Cardiac muscle cell (in vitro differentiated cells and primary cell): ENCODE data around the gene ATL1. TPM values are rescaled to one million over a fixed set of nuclear protein-coding genes. Genes with fewer than 3 reads are reported as not detected.

Source experiments
- DNase-seq, 2 donors: peaks; one replicate each; pipeline versions ENCODE4 v3.0.0 to v3.0.0-alpha.2; 2010 to 2017; ENCODE audit warnings: low read depth in 1 of 2, low spot score in 1 of 2
- H3K27ac ChIP-seq: fragments of 200-600 bp; sonication (generic); 2 replicates; pipeline ENCODE4 v1.5.1; 2016
- H3K27me3 ChIP-seq: fragments of 200-600 bp; sonication (generic); 2 replicates; pipeline ENCODE4 v1.6.0; 2016; ENCODE audit warnings: control low read depth
- H3K36me3 ChIP-seq: fragments of 200-600 bp; sonication (generic); 2 replicates; pipeline ENCODE4 v1.5.1; 2016; ENCODE audit warnings: control low read depth
- H3K4me1 ChIP-seq: fragments of 200-600 bp; sonication (generic); 2 replicates; pipeline ENCODE4 v1.8.1; 2017; ENCODE audit warnings: low read depth, mild to moderate bottlenecking, mixed run types
- H3K4me3 ChIP-seq: fragments of 200-600 bp; sonication (generic); 2 replicates; pipeline ENCODE4 v1.5.1; 2016; ENCODE audit warnings: mild to moderate bottlenecking
- H3K9me3 ChIP-seq: fragments of 200-600 bp; sonication (generic); 2 replicates; pipeline ENCODE4 v1.5.1; 2017; ENCODE audit warnings: low read depth, mild to moderate bottlenecking, control low read depth
- polyA plus RNA-seq: library from polyadenylated mRNA; unstranded; fragments of >200 nt; fragmentation: Nextera tagmentation; extraction: Ambion mirVana; gene quantifications from 2 replicates; pipeline ENCODE4 v1.2.1, GENCODE V29; 2016
- total RNA-seq: library from RNA; depleted of rRNA; stranded (reverse); fragments of >200 nt; gene quantifications from 2 replicates; pipeline ENCODE4 v1.2.3, GENCODE V29; 2016
- TF ChIP-seq, protein P1 (sequence below): IDR thresholded peaks from 2 replicates; pipeline ENCODE4 v1.5.1; 2012; ENCODE audit warnings: low read depth, mild to moderate bottlenecking, low read length

The ATL1 gene
- total and polyA plus RNA-seq, 2 experiments from 2014 or later, result 0.39 to 3.3 TPM

DNA sequence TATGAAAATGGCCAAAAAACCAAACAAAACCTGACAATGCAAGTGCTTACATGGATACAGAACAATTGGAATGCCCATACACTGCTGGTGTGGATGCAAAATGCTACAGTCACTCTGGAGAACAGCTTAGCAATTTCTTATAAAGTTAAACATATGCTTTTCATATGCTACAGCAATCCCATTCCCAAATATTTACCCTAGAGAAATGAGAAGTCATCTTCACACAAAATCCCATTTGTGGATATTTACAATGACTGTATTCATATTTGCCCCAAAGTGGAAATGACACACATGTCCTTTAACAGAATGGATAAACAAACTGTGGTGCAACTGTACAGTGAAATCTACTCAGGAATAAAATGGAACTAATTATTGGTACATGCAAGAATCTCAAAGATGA, 87.8 kb downstream of the ATL1 start:
- TF ChIP-seq, protein P1, sequence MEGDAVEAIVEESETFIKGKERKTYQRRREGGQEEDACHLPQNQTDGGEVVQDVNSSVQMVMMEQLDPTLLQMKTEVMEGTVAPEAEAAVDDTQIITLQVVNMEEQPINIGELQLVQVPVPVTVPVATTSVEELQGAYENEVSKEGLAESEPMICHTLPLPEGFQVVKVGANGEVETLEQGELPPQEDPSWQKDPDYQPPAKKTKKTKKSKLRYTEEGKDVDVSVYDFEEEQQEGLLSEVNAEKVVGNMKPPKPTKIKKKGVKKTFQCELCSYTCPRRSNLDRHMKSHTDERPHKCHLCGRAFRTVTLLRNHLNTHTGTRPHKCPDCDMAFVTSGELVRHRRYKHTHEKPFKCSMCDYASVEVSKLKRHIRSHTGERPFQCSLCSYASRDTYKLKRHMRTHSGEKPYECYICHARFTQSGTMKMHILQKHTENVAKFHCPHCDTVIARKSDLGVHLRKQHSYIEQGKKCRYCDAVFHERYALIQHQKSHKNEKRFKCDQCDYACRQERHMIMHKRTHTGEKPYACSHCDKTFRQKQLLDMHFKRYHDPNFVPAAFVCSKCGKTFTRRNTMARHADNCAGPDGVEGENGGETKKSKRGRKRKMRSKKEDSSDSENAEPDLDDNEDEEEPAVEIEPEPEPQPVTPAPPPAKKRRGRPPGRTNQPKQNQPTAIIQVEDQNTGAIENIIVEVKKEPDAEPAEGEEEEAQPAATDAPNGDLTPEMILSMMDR, result no peak
- Histone ChIP-seq H3K27me3 (no peaks in the 10 kb centered on the region), H3K4me1 (peaks cover 18% of the 10 kb centered on the region), H3K27ac (no peak overlapping the region), H3K4me3 (no peak overlapping the region), H3K9me3 (no peaks in the 10 kb centered on the region), H3K36me3 (peaks cover 5% of the 10 kb centered on the region)
- DNase-seq, result no peak

DNA sequence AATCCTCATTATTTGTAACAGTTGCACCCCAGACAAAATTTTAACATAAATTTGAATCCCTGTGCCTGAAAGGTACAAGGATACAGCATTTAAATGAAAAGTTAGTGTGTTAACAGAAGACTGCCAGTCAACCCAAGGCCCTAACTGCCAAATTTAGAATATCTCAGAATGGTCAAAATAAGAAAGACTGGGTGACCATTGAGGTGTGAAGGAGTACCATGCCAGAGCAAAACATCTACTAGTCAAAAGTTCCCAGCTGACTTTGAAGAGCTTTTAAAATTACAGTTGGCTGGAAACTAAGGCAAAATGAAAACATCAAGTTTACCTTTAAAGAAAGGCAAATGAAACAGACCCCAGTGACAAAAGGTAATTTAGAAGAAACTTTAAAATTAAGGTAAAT, 89.7 kb downstream of the ATL1 start:
- peaks cover 18% of the 10 kb centered on the region for H3K4me1 ChIP-seq
- no peak overlapping the region for H3K27ac ChIP-seq
- H3K36me3 ChIP-seq, result no peaks in the 10 kb centered on the region
- H3K9me3 ChIP-seq, result no peaks in the 10 kb centered on the region
- no peak overlapping the region for H3K4me3 ChIP-seq
- TF ChIP-seq, protein P1, result no peak
- DNase-seq, result no peak
- H3K27me3 ChIP-seq, result no peaks in the 10 kb centered on the region

DNA sequence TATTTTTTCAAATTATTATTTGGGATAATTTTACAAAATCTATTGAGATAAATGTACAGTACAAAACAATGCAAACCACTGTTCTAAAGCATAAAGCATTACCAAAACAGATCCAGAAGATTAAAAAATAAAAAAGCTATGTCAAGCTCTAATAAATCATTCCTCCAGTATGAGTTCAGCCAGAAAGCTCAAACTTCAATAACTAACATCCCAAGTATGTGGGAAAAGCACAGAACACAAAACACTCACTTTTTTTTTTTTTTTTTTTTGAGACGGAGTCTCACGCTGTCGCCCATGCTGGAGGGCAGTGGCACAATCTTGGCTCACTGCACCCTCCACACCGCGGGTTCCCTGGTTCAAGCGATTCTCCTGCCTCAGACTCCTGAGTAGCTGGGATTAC, 96.8 kb downstream of the ATL1 start:
- H3K36me3 ChIP-seq, result peaks cover 3% of the 10 kb centered on the region
- H3K9me3 ChIP-seq, result no peaks in the 10 kb centered on the region
- no peaks in the 10 kb centered on the region for H3K27me3 ChIP-seq
- TF ChIP-seq, protein P1, result no peak
- H3K27ac ChIP-seq, result no peak overlapping the region
- DNase-seq, result no peak
- H3K4me3 ChIP-seq, result no peak overlapping the region
- peaks cover 8% of the 10 kb centered on the region for H3K4me1 ChIP-seq

DNA sequence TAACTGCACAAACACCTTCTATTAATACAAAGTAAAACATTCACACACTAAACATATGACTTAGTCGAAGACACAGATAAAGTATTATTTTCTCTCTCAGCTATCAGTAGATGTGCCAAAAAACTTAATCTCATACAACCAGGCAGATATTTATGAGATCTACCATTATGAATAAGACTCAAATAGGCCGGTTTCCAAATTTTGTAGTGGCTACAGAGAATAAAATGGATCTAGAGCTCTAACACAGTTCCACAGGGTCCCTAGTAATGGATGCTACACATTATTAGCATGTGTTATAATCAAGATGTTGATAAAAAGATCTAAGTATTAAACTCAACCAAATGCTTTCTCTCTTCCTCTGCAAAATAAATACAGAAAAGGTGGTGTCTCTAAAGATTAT, 97.8 kb downstream of the ATL1 start:
- H3K27ac ChIP-seq, result no peak overlapping the region
- TF ChIP-seq, protein P1, result no peak
- peaks cover 3% of the 10 kb centered on the region for H3K36me3 ChIP-seq
- no peaks in the 10 kb centered on the region for H3K9me3 ChIP-seq
- no peak overlapping the region for H3K4me3 ChIP-seq
- peaks cover 8% of the 10 kb centered on the region for H3K4me1 ChIP-seq
- no peak for DNase-seq
- no peaks in the 10 kb centered on the region for H3K27me3 ChIP-seq

DNA sequence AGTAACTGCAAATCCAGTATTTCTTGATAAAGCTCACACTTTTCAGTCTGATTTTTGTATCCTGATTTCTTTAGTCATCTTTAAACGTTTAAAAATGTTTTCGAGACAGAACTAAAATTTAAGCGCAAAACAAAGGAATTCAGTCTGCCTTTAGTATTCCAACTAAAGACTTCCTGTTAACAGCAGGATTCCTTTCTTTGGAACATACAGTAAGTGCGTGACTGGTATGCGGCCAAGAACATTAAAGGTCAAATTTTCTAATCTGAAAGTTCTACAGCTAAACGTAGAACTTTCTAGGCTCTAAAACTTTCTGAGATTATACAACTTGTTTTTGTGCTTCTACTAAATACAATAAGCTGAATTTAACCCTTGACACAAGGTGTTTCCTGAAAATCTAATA, 98.3 kb downstream of the ATL1 start:
- Histone ChIP-seq H3K9me3 (no peaks in the 10 kb centered on the region), H3K36me3 (peaks cover 3% of the 10 kb centered on the region), H3K4me1 (peaks cover 8% of the 10 kb centered on the region), H3K4me3 (no peak overlapping the region), H3K27me3 (no peaks in the 10 kb centered on the region), H3K27ac (no peak overlapping the region)
- peak in 1 of 2 donors; percentile 77 for DNase-seq
- TF ChIP-seq, protein P1, result no peak
